Measurements from ENCODE around the gene CARNS1.

Gene CARNS1

DNA sequence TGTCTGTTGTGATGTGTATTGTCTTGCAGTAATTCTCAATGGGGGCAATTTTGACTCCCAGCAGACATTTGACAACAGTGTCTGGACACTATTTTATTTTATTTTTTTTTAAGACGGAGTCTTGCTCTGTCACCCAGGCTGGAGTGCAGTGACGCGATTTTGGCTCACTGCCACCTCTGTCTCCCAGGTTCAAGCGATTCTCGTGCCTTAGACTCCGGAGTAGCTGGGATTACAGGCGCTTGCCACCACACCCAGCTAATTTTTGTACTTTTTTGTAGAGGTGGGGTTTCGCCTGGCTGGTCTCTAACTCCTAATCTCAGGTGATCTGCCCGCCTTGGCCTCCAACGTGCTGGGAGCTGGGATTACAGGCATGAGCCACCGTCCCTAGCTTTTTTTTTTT is 14.2 kb downstream of the CARNS1 start:
- no peak for DNase-seq

DNA sequence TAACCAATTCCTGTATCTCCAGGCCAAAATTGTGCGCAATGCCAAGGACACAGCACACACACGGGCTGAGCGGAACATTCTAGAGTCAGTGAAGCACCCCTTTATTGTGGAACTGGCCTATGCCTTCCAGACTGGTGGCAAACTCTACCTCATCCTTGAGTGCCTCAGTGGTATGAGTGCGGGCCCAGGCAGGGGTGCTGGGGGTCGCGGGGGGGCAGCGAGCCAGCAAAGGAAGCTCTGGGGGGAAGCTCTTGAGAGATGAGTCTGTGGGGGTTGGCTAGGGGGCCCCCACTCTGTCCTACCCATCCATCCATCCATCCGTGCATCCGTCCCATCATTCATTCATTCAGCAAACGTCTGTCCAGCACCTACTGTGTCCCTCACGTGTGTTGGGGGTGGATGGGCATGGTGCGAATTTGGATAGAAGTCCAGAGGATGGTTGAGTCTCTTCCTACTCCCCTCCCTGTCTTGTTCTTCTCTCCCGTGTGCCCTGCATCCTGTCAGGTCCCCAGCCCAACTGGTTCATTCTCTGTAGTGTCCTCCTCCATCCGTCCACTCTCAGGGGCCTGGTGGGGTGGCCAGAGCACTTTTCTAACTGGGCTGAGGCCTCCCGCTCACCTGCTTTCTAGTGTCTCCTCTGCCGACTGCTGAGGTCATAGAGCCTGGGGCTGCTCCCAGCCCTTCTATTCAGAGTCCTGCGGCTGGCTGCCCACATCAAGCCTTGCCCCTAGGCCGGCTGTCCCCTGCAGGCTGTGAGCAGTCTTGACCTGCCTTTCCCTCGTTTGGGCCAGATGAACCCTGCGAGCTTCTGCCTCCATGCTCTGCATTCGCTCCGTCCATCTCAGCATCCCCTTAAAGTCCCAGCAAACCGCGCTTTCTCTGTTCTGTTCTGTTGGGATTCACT is 16.1 kb downstream of the CARNS1 start:
- no peak for DNase-seq

DNA sequence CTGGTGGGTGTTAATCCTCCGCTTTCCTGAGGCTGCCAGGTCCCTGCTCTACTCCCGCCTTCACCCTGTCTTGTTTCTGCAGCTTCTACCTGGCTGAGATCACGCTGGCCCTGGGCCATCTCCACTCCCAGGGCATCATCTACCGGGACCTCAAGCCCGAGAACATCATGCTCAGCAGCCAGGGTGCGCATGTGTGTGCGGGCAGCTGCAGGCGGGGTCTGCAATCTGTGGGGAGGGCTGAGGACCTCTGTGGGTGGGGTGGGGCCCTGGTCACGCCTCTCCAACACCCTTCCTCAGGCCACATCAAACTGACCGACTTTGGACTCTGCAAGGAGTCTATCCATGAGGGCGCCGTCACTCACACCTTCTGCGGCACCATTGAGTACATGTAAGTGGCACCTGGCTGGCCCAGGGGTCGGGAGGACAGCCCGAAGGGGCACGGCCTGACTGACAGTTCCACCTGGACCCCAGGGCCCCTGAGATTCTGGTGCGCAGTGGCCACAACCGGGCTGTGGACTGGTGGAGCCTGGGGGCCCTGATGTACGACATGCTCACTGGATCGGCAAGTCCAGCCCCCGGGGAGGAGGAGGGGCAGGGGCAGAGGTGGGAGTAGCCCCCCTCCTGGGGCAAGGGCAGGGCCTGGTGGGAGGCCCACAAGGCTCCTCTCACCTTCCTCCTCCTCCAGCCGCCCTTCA is 17.3 kb downstream of the CARNS1 start:
- no peak for DNase-seq

DNA sequence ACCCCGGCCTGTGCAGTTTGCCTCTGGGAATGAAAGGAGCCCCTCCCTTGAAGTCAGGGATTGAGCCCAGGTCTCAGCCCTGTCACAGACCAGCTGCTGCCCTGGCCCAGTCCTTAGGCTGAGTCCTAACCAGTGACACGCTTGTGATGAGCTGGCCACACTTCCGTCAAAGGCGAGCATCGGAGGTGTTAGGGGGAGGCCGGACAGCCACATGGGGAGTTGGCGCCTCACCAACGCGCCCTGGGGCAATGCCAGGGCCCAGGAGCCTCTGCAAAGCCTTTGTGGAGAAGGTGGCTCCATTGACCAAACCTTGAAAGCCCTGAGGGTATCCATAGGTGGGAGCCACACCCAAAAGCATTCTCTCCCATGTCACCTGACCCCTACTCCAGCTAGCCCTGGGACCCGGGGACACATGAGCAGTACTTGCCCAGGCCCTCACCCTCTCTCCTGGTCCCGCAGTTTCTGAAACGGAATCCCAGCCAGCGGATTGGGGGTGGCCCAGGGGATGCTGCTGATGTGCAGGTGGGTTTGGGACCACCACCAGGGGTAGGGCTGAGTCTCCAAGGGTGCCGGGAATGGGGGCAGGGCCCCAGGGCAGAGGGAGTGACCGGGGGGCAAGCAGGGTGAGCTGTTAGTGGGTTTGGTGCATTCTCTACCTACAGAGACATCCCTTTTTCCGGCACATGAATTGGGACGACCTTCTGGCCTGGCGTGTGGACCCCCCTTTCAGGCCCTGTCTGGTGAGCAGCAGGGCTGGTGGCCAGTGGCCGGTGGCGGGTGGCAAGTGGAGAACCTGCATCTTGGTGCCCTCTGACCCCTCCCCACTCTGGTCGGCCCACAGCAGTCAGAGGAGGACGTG is 18.3 kb downstream of the CARNS1 start:
- DNase-seq = no peak

DNA sequence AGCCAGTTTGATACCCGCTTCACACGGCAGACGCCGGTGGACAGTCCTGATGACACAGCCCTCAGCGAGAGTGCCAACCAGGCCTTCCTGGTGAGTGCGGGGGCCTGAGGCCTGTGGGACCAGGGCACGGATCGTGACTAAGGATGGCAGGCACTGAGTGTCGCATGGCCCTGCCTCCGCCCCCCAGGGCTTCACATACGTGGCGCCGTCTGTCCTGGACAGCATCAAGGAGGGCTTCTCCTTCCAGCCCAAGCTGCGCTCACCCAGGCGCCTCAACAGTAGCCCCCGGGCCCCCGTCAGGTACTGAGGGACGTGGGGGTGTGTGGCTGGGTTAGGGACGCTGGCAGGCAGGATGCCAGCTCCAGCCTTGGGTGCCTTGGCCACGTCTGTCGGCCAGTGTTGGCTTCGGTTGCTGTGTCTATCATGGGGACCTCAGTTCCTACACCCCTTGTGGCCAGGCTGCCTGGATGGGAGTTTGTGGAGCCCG is 19.0 kb downstream of the CARNS1 start:
- DNase-seq = no peak

DNA sequence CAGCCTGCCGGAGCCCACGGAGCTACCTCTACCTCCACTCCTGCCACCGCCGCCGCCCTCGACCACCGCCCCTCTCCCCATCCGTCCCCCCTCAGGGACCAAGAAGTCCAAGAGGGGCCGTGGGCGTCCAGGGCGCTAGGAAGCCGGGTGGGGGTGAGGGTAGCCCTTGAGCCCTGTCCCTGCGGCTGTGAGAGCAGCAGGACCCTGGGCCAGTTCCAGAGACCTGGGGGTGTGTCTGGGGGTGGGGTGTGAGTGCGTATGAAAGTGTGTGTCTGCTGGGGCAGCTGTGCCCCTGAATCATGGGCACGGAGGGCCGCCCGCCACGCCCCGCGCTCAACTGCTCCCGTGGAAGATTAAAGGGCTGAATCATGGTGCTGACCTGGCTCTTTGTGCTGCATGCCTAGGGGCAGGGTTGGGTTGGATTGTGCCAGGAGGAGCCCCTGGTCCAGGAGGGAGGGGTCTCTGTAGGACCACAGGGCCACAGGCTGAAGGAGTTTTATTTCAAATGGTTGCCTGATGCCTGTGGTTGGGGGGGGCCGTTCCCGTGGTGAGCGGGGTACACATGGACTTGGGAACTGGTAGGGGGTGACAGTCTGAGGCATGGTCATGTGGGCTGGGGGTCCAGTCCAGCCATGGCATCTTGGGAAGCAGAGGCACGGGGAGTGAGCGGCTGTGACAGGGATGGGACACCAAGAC is 19.7 kb downstream of the CARNS1 start:
- no peak for DNase-seq

DNA sequence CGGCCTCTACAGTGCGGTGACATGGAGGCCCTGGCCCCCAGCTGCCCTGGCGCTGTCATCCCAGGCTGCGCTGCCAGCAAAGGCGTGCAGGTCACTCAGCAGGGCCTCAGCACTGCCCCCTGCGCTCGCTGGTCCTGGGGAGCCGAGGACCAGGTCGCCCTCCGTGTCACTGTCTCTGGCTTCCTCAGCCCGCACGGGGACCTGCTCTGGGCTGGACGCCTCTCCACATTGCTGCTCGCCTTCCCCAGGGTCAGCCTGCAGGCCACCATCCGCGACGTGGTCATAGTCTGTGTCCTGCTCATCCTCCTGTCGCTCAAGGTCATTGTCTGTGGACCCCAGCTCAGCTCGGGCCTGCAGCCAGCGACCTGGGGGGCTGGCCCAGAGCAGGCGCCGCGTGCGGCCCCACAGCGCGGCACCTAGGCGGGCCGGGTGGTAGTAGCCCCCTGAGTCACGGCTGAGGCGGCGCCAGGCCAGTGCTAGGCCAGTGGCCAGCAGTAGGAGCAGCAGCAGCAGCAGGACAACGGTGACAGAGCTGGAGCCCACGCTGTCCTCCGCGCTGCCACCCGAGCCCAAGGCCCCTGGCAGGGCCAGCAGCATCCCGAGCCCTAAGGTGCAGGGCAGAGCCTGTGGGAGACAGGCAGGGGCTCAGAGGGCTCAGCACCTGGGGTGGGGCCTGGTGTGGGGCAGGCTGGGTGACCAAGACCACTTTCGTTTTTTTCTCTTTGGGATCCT is 20.4 kb downstream of the CARNS1 start:
- no peak for DNase-seq

DNA sequence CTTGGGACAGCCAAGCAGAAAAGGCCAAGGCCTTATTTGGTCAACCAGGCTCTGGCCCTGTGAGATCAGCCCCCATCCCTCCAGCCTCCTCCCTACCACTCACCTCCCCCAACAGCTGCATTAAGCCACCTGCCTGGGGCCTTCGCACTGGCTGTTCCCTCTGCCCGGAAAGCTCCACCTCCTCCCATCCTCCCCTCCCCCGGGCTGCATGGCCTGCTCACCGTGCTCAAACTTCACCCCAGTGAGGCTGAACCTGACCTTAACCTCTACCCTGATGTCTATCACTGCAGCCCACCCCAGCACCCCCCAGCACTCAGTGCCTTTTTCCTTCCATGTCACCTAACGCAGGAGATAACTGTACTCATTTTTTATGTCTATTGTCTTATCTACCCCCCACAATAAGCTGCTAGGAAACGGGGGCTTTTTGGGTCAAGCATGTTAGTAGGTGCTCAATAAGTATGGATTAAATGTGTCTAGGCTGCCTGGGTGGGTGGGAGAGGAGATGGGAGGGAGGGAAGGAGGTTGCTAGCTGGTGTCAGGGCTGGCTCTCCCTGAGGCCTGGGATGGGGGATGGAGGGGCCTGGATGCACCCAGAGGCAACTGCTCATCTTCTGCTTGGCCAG is 21.1 kb downstream of the CARNS1 start:
- DNase-seq = no peak

DNA sequence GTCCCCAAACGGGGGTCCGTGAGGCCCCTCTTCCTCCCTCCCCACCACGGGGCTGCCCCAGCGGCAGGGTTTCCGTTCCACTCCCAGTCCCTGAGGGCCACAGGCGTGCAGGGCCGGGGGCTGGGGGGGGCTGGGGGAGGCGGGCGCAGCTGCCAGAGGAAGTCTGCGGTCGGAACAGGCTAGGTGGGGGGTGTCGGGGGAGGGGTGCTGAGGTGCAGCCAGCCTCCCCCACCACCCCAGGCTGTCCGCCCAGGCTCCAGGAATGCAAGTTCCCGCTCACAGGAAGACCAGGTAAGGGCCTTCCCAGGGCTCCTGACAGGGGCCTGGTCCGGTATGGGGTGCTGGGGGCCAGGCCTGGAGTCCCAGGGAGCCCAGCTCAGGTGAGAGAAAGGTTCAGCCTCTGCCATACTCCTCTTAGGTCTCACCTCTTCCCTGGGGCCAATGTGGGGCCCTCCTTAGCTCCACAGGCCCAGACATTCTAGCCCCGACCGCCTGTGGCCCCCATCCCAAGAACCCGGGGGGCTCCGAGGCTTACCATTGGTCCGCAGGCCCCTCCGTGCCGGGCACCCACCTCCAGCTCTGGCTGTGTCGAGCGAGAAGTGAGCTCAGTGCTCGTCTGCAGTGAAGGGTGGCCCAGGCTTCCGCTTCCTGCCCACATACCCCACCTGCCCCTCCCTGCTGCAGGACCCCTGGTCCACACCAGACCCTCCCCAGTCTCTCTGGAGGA is 21.8 kb downstream of the CARNS1 start, which contains the start of gene PTPRCAP:
TSS of gene PTPRCAP (minus strand) at position 601 of the 727 bp plus-strand sequence. CDS start at position 538, 63 bp downstream.
- DNase-seq = no peak

DNA sequence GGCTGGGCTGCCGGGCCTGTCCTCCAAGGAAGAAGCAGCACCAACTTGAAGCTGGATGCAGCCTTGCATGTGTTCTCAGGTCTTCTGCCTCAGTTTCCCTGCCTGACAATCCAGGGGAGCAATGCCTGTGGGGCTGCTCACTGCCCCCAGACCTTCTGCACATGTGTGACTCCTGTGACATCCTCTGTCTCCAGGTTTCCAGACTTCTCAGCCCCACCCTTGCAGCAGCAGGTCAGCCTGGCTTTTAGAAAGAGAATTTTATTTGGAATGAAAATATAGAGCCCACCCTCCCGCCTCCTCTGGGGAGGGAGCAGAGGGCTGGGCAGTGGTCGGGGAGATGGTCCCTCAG is 22.3 kb downstream of the CARNS1 start:
- no peak for DNase-seq

DNA sequence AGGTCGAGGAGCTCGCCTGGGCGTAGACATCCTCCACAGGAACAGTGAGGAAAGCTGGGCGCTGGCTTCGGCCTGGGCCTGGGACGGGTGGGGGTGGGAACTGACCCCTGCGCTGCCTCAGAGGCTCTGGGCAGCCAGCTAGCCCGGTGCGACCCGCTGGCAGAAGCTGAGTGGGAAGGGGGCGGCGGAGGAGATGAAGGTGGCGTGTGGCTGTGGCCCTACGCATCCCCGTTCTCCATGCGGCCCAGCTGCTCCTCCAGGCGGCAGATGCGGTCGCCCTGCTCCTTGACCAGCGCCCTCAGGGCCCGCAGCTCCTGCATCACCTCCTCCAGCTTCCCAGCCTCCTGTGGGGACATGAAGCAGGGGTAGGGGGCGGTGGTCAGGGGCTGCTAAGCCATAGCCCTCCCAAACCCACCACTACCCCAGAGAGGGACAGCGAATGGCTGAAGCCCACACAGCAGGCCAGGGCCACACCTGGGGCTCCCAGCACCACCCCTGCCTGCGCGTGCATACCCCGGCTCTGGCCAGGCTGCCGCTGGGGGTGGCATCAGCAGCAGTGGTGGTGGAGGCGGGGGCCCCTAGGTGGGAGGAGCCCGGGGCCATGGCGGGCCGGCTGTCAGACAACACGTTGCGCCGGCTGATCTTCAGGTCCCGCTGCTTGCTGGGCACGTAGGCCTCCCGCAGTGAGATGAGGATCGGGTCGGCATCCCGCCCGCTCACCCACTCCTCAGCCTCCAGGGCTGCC is 22.9 kb downstream of the CARNS1 start:
- DNase-seq = no peak

DNA sequence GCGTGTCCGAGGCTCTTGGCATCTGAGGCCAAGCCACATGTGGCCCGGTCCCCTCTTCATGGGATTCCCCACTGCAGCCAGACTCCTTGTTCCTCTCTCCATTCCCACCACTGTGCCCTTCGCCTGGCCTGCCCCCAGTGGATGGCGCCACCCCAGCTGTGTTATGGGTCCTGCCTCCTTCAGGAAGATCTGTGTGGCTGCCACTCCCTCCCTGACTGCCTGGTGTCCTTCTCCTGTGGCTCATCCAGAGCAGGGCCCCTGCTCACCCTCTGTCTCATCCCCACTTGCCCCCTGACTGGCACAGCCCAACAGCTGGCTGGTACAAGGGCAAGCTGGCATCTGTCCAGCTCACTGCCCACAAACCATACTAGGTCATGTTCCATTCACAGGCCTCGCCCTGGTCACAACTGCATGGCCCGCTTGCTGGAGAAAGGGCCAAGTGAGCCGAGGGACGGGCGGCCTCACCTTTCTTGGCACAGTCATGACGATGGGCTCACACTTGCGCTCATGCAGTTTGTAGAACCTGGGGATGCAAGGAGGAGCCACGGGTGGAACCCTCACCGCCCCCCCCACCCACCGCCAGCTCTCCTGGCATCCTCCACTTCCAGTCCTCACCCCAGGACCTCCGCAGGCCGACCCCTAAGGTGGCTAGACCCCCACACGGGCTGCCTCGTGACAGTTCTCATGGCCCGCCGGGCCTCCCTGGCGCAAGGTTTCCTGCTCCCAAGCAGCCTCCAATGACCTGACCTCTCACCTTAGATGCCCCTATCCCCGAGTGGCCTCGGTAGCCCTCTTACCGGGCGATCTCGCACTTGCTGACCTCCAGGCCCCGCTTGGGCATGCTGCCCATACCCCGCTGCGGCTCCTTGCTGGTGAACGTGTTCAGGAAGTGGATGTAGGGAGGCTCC is 24.1 kb downstream of the CARNS1 start:
- DNase-seq = no peak

DNA sequence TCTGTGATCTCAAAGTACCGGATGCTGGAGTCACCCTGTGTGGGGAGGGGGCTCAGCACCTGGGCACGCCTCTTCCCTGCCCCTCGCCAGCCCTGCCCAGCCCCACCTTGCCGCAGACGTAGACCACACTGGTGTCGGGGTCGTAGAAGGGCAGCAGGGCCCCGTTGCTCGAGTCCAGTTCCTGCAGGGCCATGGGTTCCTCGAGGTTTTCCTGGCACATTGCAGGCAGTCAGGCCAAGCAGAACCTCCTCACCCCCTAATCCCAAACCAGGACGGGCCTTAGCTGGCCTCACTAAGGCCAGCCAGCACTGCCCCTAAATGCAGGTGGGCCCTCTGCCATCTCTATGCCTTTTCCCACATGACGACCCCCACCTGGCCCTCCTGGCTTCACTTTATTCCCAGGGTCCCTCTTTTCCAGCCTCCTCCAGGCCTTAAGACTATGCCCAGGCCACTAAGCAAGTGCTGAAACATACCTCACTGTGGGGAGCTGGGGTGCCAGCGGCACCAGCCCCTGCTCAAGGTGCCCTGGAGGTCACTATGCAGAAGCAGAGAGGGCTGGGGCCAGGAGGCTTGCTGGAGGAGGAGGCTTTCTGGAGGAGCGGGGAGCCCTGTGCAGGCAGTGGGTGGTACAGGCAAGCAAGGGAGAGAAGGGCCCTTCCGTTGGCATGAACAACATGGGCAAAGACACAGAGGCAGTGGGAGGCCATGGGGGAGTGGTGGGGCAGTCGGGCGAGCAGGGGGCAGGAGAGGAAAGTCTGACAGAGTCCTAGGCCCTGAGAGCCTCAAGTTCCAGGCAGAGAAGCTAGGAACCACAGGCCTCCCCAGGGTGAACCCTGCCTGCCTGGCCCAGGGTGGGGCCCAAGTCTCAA is 25.0 kb downstream of the CARNS1 start:
- no peak for DNase-seq

DNA sequence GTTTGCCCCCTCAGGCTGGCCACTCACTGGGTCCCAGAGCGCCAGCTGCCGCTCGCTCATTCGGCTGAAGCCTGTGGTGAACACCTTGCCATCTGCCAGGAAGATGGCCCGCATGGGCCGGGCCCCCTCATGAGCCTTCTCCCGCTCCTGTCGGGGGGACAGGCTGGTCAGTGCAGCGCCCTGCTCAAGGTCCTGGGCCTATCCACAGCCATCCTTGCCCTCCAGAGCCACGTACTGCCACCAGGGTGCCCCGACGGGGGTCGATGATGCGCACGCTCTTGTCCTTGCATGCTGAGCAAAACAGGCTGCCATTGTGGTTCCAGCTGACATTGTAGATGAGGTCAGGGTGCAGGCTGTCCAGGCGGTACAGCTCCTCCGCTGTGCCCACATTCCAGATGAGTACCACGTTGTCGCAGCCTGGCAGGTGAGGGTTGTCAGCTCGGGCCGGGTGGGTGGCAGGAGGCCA is 25.7 kb downstream of the CARNS1 start:
- no peak for DNase-seq

DNA sequence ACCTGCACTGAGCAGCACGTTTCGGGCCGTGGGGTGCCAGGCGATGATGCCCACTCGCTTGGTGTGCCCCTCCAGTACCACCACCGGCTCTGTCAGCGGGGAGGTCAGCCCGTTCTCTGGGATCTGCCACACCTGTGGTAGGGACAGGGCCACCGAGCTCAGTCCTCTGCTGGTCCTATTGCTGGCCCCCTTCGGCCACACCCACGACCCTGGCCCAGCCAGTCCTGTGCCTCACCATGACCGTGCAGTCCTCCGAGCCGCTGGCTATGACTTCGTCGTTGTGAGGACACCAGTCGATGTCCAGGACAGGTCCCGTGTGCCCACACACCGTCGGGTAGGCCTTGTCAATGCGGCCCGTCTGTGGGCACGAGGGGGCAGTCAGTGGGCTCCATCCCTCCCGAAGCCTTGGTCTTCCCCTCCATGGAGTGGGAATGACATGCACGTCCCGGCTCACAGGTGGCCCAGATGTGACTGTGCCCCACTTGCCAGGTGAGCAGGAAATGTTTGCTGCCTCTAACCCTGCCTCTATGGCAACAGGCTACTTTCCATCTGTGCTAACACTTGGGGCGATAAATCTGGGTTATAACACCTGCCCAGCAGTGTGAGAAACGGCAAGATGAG is 26.4 kb downstream of the CARNS1 start:
- DNase-seq = no peak

DNA sequence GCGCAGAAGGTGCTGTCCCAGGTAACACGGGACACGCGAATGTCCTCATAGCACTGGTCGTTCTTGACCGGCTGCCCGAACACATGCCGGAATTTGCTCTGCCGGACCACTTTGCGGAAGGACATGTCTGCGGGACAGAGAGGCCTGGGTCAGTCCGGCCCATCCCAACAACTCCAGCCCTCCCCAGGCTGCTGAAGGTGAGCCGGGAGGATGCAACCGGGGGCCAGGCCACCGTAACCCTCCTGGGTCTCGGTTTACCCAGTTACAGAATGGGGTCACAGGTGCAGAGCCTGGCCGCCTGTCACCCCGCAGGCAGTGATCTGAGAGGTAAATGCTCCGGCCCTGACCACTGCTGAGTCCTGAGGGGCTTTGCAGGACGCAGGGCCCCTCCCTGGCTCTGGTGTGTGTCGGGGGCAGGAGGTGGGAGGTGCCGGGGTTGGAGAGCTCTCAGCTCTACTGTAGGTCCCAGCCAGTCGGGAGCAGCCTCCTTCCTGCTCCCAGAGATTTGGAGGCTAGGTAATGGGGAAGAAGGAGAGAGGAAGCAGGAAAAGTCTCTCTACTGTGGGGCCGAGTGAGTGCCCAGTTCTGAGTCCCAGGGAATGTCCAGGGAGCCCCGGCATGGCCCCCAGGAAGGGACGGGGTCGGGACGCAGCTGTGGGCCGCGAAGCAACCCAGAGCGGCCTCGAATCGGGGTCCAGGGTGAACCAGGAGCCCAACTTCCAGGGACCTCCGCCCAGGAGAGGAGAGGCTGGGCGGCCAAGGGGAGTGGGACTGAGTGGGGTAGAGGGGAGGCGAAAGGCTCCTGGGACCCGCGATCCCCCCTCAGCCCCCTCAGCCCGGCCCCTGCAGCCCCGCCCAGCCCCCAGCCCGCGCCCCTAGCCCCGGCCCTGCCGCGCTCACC is 27.3 kb downstream of the CARNS1 start:
- DNase-seq = no peak

Measured in COR-L47 (cell line).